K562 (cell line): ENCODE data around the gene PDGFD. TPM values are rescaled to one million over a fixed set of nuclear protein-coding genes. Genes with fewer than 3 reads are reported as not detected.

Source experiments
- ATAC-seq: fragments of 200-7000 bp; cut with Tn5 transposase; 3 replicates; pipeline ENCODE4 v1.9.1; 2020; ENCODE audit warnings: moderate library complexity
- BruUV-seq: library from RNA; stranded (reverse); fragments of 400-500 nt; replicated peaks from 2 replicates; lab custom pipeline; 2021; lab: Mats Ljungman, UMichigan
- CTCF ChIA-PET: fragments of 300-600 bp; formaldehyde crosslinking; extraction: SDS; loops from one replicate; lab custom pipeline; 2021; ENCODE audit warnings: low intra/inter-chr PET ratio; lab: Yijun Ruan, JAX
- POLR2A ChIA-PET: fragments of 300-600, 350-650 bp; sonication (Branson Sonifier 250); formaldehyde crosslinking; extraction: SDS; loops from one replicate; lab custom pipeline; 2021; ENCODE audit warnings: antibody characterized with exemption, inconsistent platforms; lab: Yijun Ruan, JAX
- DNase-seq, 4 experiments: peaks; one replicate each; pipeline versions ENCODE4 v3.0.0 to v3.0.0-alpha.2; 2011 to 2018; ENCODE audit warnings: low spot score in 3 of 4, mixed read lengths in 3 of 4; ENCODE audit errors: extremely low read depth in 1 of 4
- FAIRE-seq: peaks from 2 replicates; lab custom pipeline; 2011; peaks lifted over from hg19 to GRCh38; lab: Jason Lieb, UNC
- H2AFZ ChIP-seq: 2 replicates; pipeline ENCODE4 v1.6.0; 2011; ENCODE audit warnings: low read depth, low read length, control low read depth, inconsistent platforms
- H3K27ac ChIP-seq: fragments of 200-600 bp; 3 replicates; pipeline ENCODE4 v1.8.0; 2011; ENCODE audit warnings: low read depth, mild to moderate bottlenecking, control low read depth, inconsistent platforms, low read length, moderate library complexity, mixed read lengths; ENCODE audit errors: extremely low read depth
- H3K27me3 ChIP-seq, 2 experiments: fragments of 300-600 bp in 1 of 2; 2 replicates in 1 of 2; 3 replicates in 1 of 2; pipeline versions ENCODE4 v1.6.0 to v1.8.0; 2011; ENCODE audit warnings: inconsistent platforms in 2 of 2, low read length in 2 of 2, mild to moderate bottlenecking in 1 of 2, mixed read lengths in 1 of 2, moderate library complexity in 1 of 2; ENCODE audit not compliant: control insufficient read depth in 2 of 2, insufficient read depth in 2 of 2
- H3K36me3 ChIP-seq: fragments of 300-600 bp; 3 replicates; pipeline ENCODE4 v1.8.0; 2011; ENCODE audit warnings: mild to moderate bottlenecking, low read length, inconsistent platforms; ENCODE audit not compliant: control insufficient read depth, insufficient read depth
- H3K4me1 ChIP-seq, 2 experiments: fragments of 200-600 bp in 1 of 2; replicated peaks in 1 of 2; 2 replicates in 1 of 2; 3 replicates in 1 of 2; pipeline versions ENCODE4 v1.5.1 to v1.8.0; 2011; ENCODE audit warnings: inconsistent platforms in 2 of 2, low read length in 2 of 2, mild to moderate bottlenecking in 1 of 2, mixed read lengths in 1 of 2, moderate library complexity in 1 of 2; ENCODE audit not compliant: control insufficient read depth in 2 of 2, insufficient read depth in 2 of 2
- H3K4me2 ChIP-seq: 2 replicates; pipeline ENCODE4 v1.6.1; 2011; ENCODE audit warnings: low read length, control low read depth, inconsistent platforms, mixed read lengths; ENCODE audit not compliant: insufficient read depth
- H3K4me3 ChIP-seq: fragments of 200-600 bp; sonication (generic), shearing (Covaris generic); 2 replicates; pipeline ENCODE4 v1.5.1; 2016; ENCODE audit warnings: control low read depth, inconsistent platforms
- H3K79me2 ChIP-seq: fragments of 200-600 bp; 3 replicates; pipeline ENCODE4 v1.8.0; 2011; ENCODE audit warnings: low read length, inconsistent platforms; ENCODE audit not compliant: control insufficient read depth, insufficient read depth
- H3K9ac ChIP-seq, 2 experiments: 2 replicates each; pipeline versions ENCODE4 v1.6.0 to v1.6.1; 2011; ENCODE audit warnings: low read depth in 2 of 2, low read length in 2 of 2, control low read depth in 1 of 2, inconsistent platforms in 1 of 2, mild to moderate bottlenecking in 1 of 2, mixed read lengths in 1 of 2; ENCODE audit not compliant: insufficient read depth in 1 of 2
- H3K9me1 ChIP-seq: one replicate; pipeline ENCODE4 v1.6.0; 2011; ENCODE audit warnings: inconsistent platforms, mild to moderate bottlenecking, low read length, moderate library complexity; ENCODE audit not compliant: control insufficient read depth, insufficient read depth
- H3K9me3 ChIP-seq: replicated peaks from 2 replicates; pipeline ENCODE4 v1.5.1; 2011; ENCODE audit warnings: low read depth, low read length, inconsistent platforms; ENCODE audit not compliant: control insufficient read depth, insufficient read depth
- H4K20me1 ChIP-seq: replicated peaks from 2 replicates; pipeline ENCODE4 v1.6.1; 2011; ENCODE audit warnings: low read length, inconsistent platforms, mixed read lengths; ENCODE audit not compliant: control insufficient read depth, insufficient read depth
- BCL6 ChIP-seq: fragments of 250-450 bp; sonication (Bioruptor Pico); IDR thresholded peaks from 2 replicates; pipeline ENCODE4 v1.4.0; 2020
- DPF2 ChIP-seq: fragments of 450-650 bp; IDR thresholded peaks from 2 replicates; pipeline ENCODE4 v1.6.1; 2016
- ELF1 ChIP-seq: fragments of 200-800 bp; sonication (Bioruptor generic); IDR thresholded peaks from 2 replicates; pipeline ENCODE4 v1.6.1; 2016; ENCODE audit warnings: missing genetic modification characterization, missing compliant biosample characterization
- FIP1L1 ChIP-seq: fragments of 200-400 bp; formaldehyde crosslinking; IDR thresholded peaks from 2 replicates; pipeline ENCODE4 v1.6.1; 2018; ENCODE audit warnings: mild to moderate bottlenecking, low read depth, low read length; ENCODE audit not compliant: poor library complexity, severe bottlenecking
- HEY1 ChIP-seq: fragments of 250-450 bp; sonication (Bioruptor Pico); IDR thresholded peaks from 2 replicates; pipeline ENCODE4 v1.5.0; 2020; ENCODE audit warnings: mild to moderate bottlenecking, moderate library complexity, borderline replicate concordance
- KLF16 ChIP-seq: IDR thresholded peaks from 2 replicates; pipeline ENCODE4 v1.6.1; 2016; ENCODE audit warnings: antibody characterized with exemption
- LEF1 ChIP-seq: fragments of 450-650 bp; IDR thresholded peaks from 2 replicates; pipeline ENCODE4 v1.6.1; 2016; ENCODE audit warnings: mild to moderate bottlenecking
- MYC ChIP-seq, 2 experiments: fragments of 250-450 bp in 1 of 2; sonication (Bioruptor Pico) in 1 of 2; IDR thresholded peaks; 2 replicates each; pipeline versions ENCODE4 v1.5.1 to v1.6.1; 2012 to 2021; ENCODE audit warnings: low read depth in 2 of 2, borderline replicate concordance in 1 of 2, improper control_type of control experiment in 1 of 2, low read length in 1 of 2, mild to moderate bottlenecking in 1 of 2, moderate library complexity in 1 of 2
- NONO ChIP-seq, 2 experiments: fragments of 200-400 bp in 1 of 2; fragments of 450-650 bp in 1 of 2; formaldehyde crosslinking in 1 of 2; IDR thresholded peaks; 2 replicates each; pipeline ENCODE4 v1.6.1; 2017; ENCODE audit warnings: low read depth in 2 of 2, mild to moderate bottlenecking in 2 of 2, moderate library complexity in 2 of 2, low read length in 1 of 2
- NR2C1 ChIP-seq, 2 experiments: fragments of 450-650 bp; IDR thresholded peaks; 2 replicates each; pipeline ENCODE4 v1.6.1; 2017; ENCODE audit warnings: mild to moderate bottlenecking in 2 of 2, antibody characterized with exemption in 1 of 2, inconsistent platforms in 1 of 2, missing compliant biosample characterization in 1 of 2, missing genetic modification characterization in 1 of 2
- PHB ChIP-seq: fragments of 250-450 bp; sonication (Bioruptor Pico); IDR thresholded peaks from 2 replicates; pipeline ENCODE4 v1.5.0; 2021
- PHB2 ChIP-seq: fragments of 450-650 bp; IDR thresholded peaks from 2 replicates; pipeline ENCODE4 v1.6.1; 2017; ENCODE audit warnings: low read depth
- SPI1 ChIP-seq: IDR thresholded peaks from 2 replicates; pipeline ENCODE4 v1.6.1; 2011; ENCODE audit warnings: low read depth, low read length, control low read depth, borderline replicate concordance
- SUPT5H ChIP-seq: fragments of 450-650 bp; IDR thresholded peaks from 2 replicates; pipeline ENCODE4 v1.6.1; 2016
- TRIM28 ChIP-seq: fragments of 450-650 bp; IDR thresholded peaks from 2 replicates; pipeline ENCODE4 v1.6.1; 2017
- ZBTB7A ChIP-seq: IDR thresholded peaks from 2 replicates; pipeline ENCODE4 v1.6.1; 2011; ENCODE audit warnings: low read depth, mild to moderate bottlenecking, low read length, moderate library complexity, borderline replicate concordance; ENCODE audit not compliant: control insufficient read depth
- WGBS: fragments of 100-300 bp; shearing (Covaris generic); methylation state at CpG from one replicate; pipeline ENCODE4 v1.1.6; 2016; ENCODE audit warnings: low coverage, mixed read lengths; ENCODE audit not compliant: insufficient coverage; ENCODE audit errors: missing lambda C conversion rate; 5-methylcytosine and 5-hydroxymethylcytosine counted together
- in situ Hi-C: fragments of 300-500 bp; cut with MboI; formaldehyde crosslinking; loops from 4 replicates; pipeline ENCODE4 v1.15.0; 2018; ENCODE audit warnings: inconsistent platforms, mixed read lengths
- intact Hi-C: fragments of 100-400 bp; cut with micrococcal nuclease; formaldehyde crosslinking; loops from 2 replicates; pipeline ENCODE4 v1.14.2; 2022
- polyA plus RNA-seq, 8 experiments: library from polyadenylated mRNA; depleted of rRNA in 4 of 8; stranded (reverse) in 5 of 8; unstranded in 3 of 8; fragments of >200 nt; fragmentation: Nextera tagmentation in 2 of 8; fragmentation: Illumina TruSeq in 1 of 8; extraction: Ambion mirVana in 2 of 8; extraction: Trizol in 1 of 8; gene quantifications; 2 replicates each; pipeline versions ENCODE4 v1.2.1 to v1.2.3, GENCODE V29; 2011 to 2014; ENCODE audit warnings: inconsistent platforms in 1 of 8, missing spikeins in 1 of 8
- total RNA-seq, 7 experiments: library from RNA; depleted of rRNA in 6 of 7; stranded (reverse); fragments of >200 nt in 6 of 7; fragmentation: Illumina TruSeq in 2 of 7; extraction: Trizol in 2 of 7; gene quantifications; 2 replicates each; pipeline versions ENCODE4 v1.2.1 to v1.2.3, GENCODE V29; 2011 to 2021; ENCODE audit warnings: low replicate concordance in 1 of 7
- TF ChIP-seq, protein P1 (sequence below), 3 experiments: fragments of 200-800 bp in 1 of 3; sonication (Bioruptor generic) in 1 of 3; sonication (generic) in 1 of 3; formaldehyde crosslinking in 1 of 3; IDR thresholded peaks; 2 replicates each; pipeline versions ENCODE4 v1.6.1 to v1.8.0; 2016 to 2022; ENCODE audit warnings: mild to moderate bottlenecking in 2 of 3, missing compliant biosample characterization in 2 of 3, missing genetic modification characterization in 2 of 3, missing genetic modification reagents in 1 of 3

The PDGFD gene
- total and polyA plus RNA-seq, 9 of the 15 experiments (the other 6 are each of a cell fraction or from before 2014, with no cell fraction given): 0.11 TPM; not detected in 8

DNA sequence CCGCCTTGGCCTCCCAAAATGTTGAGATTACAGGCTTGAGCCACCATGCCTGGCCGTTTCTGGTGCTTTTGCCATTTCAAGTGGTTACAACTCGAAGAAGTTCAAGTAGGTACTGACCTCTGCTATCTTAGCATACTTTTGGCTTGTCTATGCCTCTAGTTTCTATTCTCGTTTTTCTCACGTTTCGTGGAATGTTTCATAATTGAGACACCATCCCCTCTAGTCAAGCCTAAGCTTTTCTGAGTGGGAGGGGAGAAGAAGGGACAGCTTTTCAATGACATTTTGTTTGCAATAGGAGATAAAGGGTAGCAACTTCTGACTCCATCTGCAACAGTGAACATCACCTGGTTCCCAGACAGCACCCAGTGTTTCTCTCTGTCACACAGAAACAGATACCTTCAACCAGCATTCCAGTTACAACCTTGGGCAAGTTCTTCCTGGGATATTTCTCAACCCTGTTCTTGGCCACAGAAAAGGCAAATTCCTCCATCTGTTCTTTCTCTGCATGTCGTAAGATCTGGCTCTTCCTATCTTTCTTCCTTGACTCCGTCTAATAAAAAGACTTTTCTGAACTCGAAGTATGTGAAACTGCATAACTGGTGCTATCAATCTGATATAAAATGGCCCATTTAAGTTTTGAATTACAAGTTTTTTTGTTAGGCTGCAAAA, 102.0 kb downstream of the PDGFD start (continued):
- TF ChIP-seq PHB2 (no peak), MYC (IDR thresholded peaks at IDR 0.05; ENCODE audit: low read depth, low read length) (no peak), MYC (CRISPR knock-in tag; IDR thresholded peaks at IDR 0.05; ENCODE audit: borderline replicate concordance, low read depth) (no peak), LEF1 (no peak), NONO (IDR thresholded peaks at IDR 0.05; ENCODE audit: low read depth in 2 of 2, low read length in 1 of 2) (no peak), SPI1 (no peak), ELF1 (tag) (no peak), HEY1 (CRISPR knock-in tag) (no peak)

DNA sequence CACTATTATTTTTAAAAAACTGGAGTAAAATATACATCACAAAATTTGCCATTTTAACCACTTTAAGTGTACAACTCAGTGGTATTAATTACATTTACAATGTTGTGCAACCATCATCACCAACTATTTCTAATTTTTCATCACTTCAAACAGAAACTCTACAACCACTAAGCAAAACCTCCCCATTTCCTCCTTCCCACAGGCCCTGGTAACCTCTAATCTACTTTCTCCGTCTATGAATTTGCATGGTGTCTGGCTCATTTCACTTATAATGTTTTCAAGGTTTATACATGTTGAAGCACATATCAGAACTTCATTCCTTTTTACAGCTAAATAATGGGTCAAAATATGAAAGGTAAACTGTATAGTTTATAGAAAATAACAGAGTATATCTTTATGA, 103.1 kb downstream of the PDGFD start:
- H3K79me2 ChIP-seq: no peaks in the 10 kb centered on the region
- intact Hi-C loops: no loop called here
- H4K20me1 ChIP-seq: no peaks in the 10 kb centered on the region
- no peaks in the 10 kb centered on the region for H3K9me1 ChIP-seq
- H3K4me1 ChIP-seq: no peaks in the 10 kb centered on the region
- FAIRE-seq (no peak), ATAC-seq (no peak), DNase-seq (no peak)
- ChIA-PET CTCF (no interaction called here), POLR2A (no interaction called here)
- no peaks in the 10 kb centered on the region for H3K9me3 ChIP-seq
- BruUV-seq: no TSS peak
- WGBS: 0% methylated on average over 1 of the region's 1 CpG
- in situ Hi-C loops: no loop called here
- H3K4me3 ChIP-seq: no peak overlapping the region
- no peak overlapping the region for H2AFZ ChIP-seq
- H3K27me3 ChIP-seq: no peaks in the 10 kb centered on the region
- H3K36me3 ChIP-seq: no peaks in the 10 kb centered on the region
- no peak overlapping the region for H3K4me2 ChIP-seq
- no peak overlapping the region for H3K27ac ChIP-seq
- no peak overlapping the region for H3K9ac ChIP-seq
- TF ChIP-seq NR2C1 (IDR thresholded peaks at IDR 0.05) (no peak), NR2C1 (tag; IDR thresholded peaks at IDR 0.05) (no peak), TRIM28 (no peak), BCL6 (CRISPR knock-in tag) (no peak), PHB (CRISPR knock-in tag) (no peak), DPF2 (no peak), KLF16 (no peak), SUPT5H (no peak), FIP1L1 (no peak), ZBTB7A (no peak)
- TF ChIP-seq, protein P1, sequence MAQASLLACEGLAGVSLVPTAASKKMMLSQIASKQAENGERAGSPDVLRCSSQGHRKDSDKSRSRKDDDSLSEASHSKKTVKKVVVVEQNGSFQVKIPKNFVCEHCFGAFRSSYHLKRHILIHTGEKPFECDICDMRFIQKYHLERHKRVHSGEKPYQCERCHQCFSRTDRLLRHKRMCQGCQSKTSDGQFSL (CRISPR knock-in tag; IDR thresholded peaks at IDR 0.05): no peak
- TF ChIP-seq, protein P1 (tag; IDR thresholded peaks at IDR 0.05): no peak
